Central memory CD8-positive, alpha-beta T cell (primary cell): ENCODE data around the gene RARG.

Source experiments
- ATAC-seq: fragments of 150-1000 bp; cut with Tn5 transposase; replicated peaks from 2 replicates; pipeline ENCODE4 v1.10.0; 2022; ENCODE audit warnings: mild to moderate bottlenecking, moderate FRiP score, moderate number of reproducible peaks; ENCODE audit not compliant: poor library complexity, severe bottlenecking; ENCODE audit errors: extremely low read depth
- DNase-seq, 2 donors: peaks; one replicate each; pipeline ENCODE4 v3.0.0; 2021; ENCODE audit warnings: low spot score in 2 of 2
- H3K27ac Mint-ChIP-seq: one replicate; pipeline ENCODE4 v1.8.0; 2022; ENCODE audit warnings: low read depth, mild to moderate bottlenecking, moderate library complexity, mixed read lengths
- H3K27me3 Mint-ChIP-seq: one replicate; pipeline ENCODE4 v1.8.0; 2022; ENCODE audit warnings: mixed read lengths
- H3K36me3 Mint-ChIP-seq: one replicate; pipeline ENCODE4 v1.8.0; 2022; ENCODE audit warnings: mild to moderate bottlenecking, moderate library complexity, mixed read lengths; ENCODE audit not compliant: insufficient read depth
- H3K4me1 Mint-ChIP-seq: one replicate; pipeline ENCODE4 v1.8.0; 2022; ENCODE audit warnings: mixed read lengths
- H3K4me3 Mint-ChIP-seq: one replicate; pipeline ENCODE4 v1.8.0; 2022; ENCODE audit warnings: mild to moderate bottlenecking, moderate library complexity, mixed read lengths
- H3K9me3 Mint-ChIP-seq: one replicate; pipeline ENCODE4 v1.8.0; 2022; ENCODE audit warnings: mixed read lengths

RARG gene

GRCh38 chr12:53231921-53232645, at the start of gene RARG:
TSS of gene RARG (minus strand) at chr12:53232209. CDS start at chr12:53227545, 4,664 bp downstream.
- ATAC-seq = peak; percentile 65
- no peaks in the 10 kb centered on the region for H3K27me3 Mint-ChIP-seq
- H3K27ac Mint-ChIP-seq = peak within 1 kb of the TSS; percentile 89
- peak in 1 of 2 donors; percentile 38 for DNase-seq
- peak within 1 kb of the TSS; percentile 93 for H3K4me3 Mint-ChIP-seq
- H3K9me3 Mint-ChIP-seq = no peaks in the 10 kb centered on the region
- H3K36me3 Mint-ChIP-seq = peaks cover 11% of the 10 kb centered on the region
- H3K4me1 Mint-ChIP-seq = peaks cover 64% of the 10 kb centered on the region

- no peak overlapping the region for H3K27ac Mint-ChIP-seq
- H3K9me3 Mint-ChIP-seq = no peaks in the 10 kb centered on the region
- H3K4me3 Mint-ChIP-seq = no peak overlapping the region
- H3K27me3 Mint-ChIP-seq = no peaks in the 10 kb centered on the region
- peaks cover 3% of the 10 kb centered on the region for H3K36me3 Mint-ChIP-seq
- DNase-seq (no peak), ATAC-seq (no peak)
- no peaks in the 10 kb centered on the region for H3K4me1 Mint-ChIP-seq
Measured at GRCh38 chr12:53279888-53280498, 48.0 kb upstream of the RARG start.

GRCh38 chr12:53279283-53279869, 47.4 kb upstream of the RARG start:
- no peak overlapping the region for H3K4me3 Mint-ChIP-seq
- ATAC-seq (no peak), DNase-seq (no peak)
- no peak overlapping the region for H3K27ac Mint-ChIP-seq
- no peaks in the 10 kb centered on the region for H3K4me1 Mint-ChIP-seq
- peaks cover 2% of the 10 kb centered on the region for H3K36me3 Mint-ChIP-seq
- no peaks in the 10 kb centered on the region for H3K27me3 Mint-ChIP-seq
- H3K9me3 Mint-ChIP-seq = no peaks in the 10 kb centered on the region

GRCh38 chr12:53277981-53278380, 46.0 kb upstream of the RARG start:
- Mint-ChIP-seq H3K27me3 (no peaks in the 10 kb centered on the region), H3K27ac (no peak overlapping the region), H3K4me3 (no peak overlapping the region), H3K9me3 (no peaks in the 10 kb centered on the region), H3K4me1 (no peaks in the 10 kb centered on the region), H3K36me3 (peaks cover 2% of the 10 kb centered on the region)
- DNase-seq = no peak
- ATAC-seq = no peak

GRCh38 chr12:53276511-53276910, 44.5 kb upstream of the RARG start:
- H3K27me3 Mint-ChIP-seq = no peaks in the 10 kb centered on the region
- H3K4me3 Mint-ChIP-seq = no peak overlapping the region
- H3K27ac Mint-ChIP-seq = no peak overlapping the region
- DNase-seq = no peak
- no peaks in the 10 kb centered on the region for H3K9me3 Mint-ChIP-seq
- no peak for ATAC-seq
- H3K4me1 Mint-ChIP-seq = no peaks in the 10 kb centered on the region
- peaks cover 2% of the 10 kb centered on the region for H3K36me3 Mint-ChIP-seq

- H3K27me3 Mint-ChIP-seq = no peaks in the 10 kb centered on the region
- no peak overlapping the region for H3K27ac Mint-ChIP-seq
Measured at GRCh38 chr12:53274445-53274844, 42.4 kb upstream of the RARG start.

GRCh38 chr12:53268630-53269562, 36.9 kb upstream of the RARG start:
- Mint-ChIP-seq H3K4me1 (peaks cover 18% of the 10 kb centered on the region), H3K9me3 (no peaks in the 10 kb centered on the region), H3K27me3 (no peaks in the 10 kb centered on the region), H3K4me3 (peak overlapping the region; percentile 99), H3K36me3 (no peaks in the 10 kb centered on the region), H3K27ac (peak overlapping the region; percentile 96)
- ATAC-seq = no peak
- no peak for DNase-seq

More at GRCh38 chr12:53274445-53274844, 42.4 kb upstream of the RARG start:
- DNase-seq (no peak), ATAC-seq (no peak)
- Mint-ChIP-seq H3K9me3 (no peaks in the 10 kb centered on the region), H3K4me1 (no peaks in the 10 kb centered on the region), H3K36me3 (peaks cover 2% of the 10 kb centered on the region), H3K4me3 (no peak overlapping the region)

- H3K36me3 Mint-ChIP-seq = no peaks in the 10 kb centered on the region
- DNase-seq (peak; percentile 66 to 71), ATAC-seq (peak; percentile 85)
- peaks cover 18% of the 10 kb centered on the region for H3K4me1 Mint-ChIP-seq
- no peaks in the 10 kb centered on the region for H3K9me3 Mint-ChIP-seq
- peak within 1 kb of the TSS; percentile 96 for H3K27ac Mint-ChIP-seq
- H3K4me3 Mint-ChIP-seq = peak within 1 kb of the TSS; percentile 99
- no peaks in the 10 kb centered on the region for H3K27me3 Mint-ChIP-seq
Measured at GRCh38 chr12:53267999-53268629, 36.1 kb upstream of the RARG start, which contains the start of gene ESPL1. TSS of gene ESPL1 (plus strand) at chr12:53268299. CDS start at chr12:53268767, 468 bp downstream.

GRCh38 chr12:53267306-53267998, 35.4 kb upstream of the RARG start:
- H3K27me3 Mint-ChIP-seq = no peaks in the 10 kb centered on the region
- peaks cover 18% of the 10 kb centered on the region for H3K4me1 Mint-ChIP-seq
- no peaks in the 10 kb centered on the region for H3K36me3 Mint-ChIP-seq
- DNase-seq (no peak), ATAC-seq (peak; percentile 35)
- H3K27ac Mint-ChIP-seq = peak overlapping the region; percentile 96
- peak overlapping the region; percentile 99 for H3K4me3 Mint-ChIP-seq
- no peaks in the 10 kb centered on the region for H3K9me3 Mint-ChIP-seq

GRCh38 chr12:53265783-53266182, 33.8 kb upstream of the RARG start:
- Mint-ChIP-seq H3K36me3 (no peaks in the 10 kb centered on the region), H3K4me3 (no peak overlapping the region), H3K9me3 (no peaks in the 10 kb centered on the region), H3K4me1 (peaks cover 18% of the 10 kb centered on the region), H3K27ac (no peak overlapping the region), H3K27me3 (no peaks in the 10 kb centered on the region)
- ATAC-seq = no peak
- no peak for DNase-seq

GRCh38 chr12:53259891-53260290, 27.9 kb upstream of the RARG start:
- Mint-ChIP-seq H3K27ac (no peak overlapping the region), H3K27me3 (no peaks in the 10 kb centered on the region), H3K4me3 (no peak overlapping the region), H3K9me3 (no peaks in the 10 kb centered on the region), H3K36me3 (peaks cover 2% of the 10 kb centered on the region), H3K4me1 (no peaks in the 10 kb centered on the region)
- ATAC-seq (no peak), DNase-seq (no peak)
